Kidney epithelial cell (primary cell): ENCODE measurements around the gene DNPEP. TPM values are rescaled to one million over a fixed set of nuclear protein-coding genes. Genes with fewer than 3 reads are reported as not detected.

Experiments
- DNase-seq: peaks from one replicate; pipeline ENCODE4 v3.0.0-alpha.2; 2010; ENCODE audit warnings: low read depth
- H3K27me3 ChIP-seq: 2 replicates; pipeline ENCODE4 v1.6.0; 2011; ENCODE audit warnings: low read length; ENCODE audit not compliant: control insufficient read depth, insufficient read depth
- H3K36me3 ChIP-seq: 2 replicates; pipeline ENCODE4 v1.5.1; 2011; ENCODE audit warnings: low read length; ENCODE audit not compliant: control insufficient read depth, insufficient read depth
- H3K4me3 ChIP-seq: 2 replicates; pipeline ENCODE4 v1.5.1; 2011; ENCODE audit warnings: low read depth, mild to moderate bottlenecking, control low read depth, low read length
- total RNA-seq: library from RNA; depleted of rRNA; stranded (reverse); fragments of >200 nt; gene quantifications from 2 replicates; pipeline ENCODE4 v1.2.3, GENCODE V29; 2015
- TF ChIP-seq, protein P1 (sequence below): IDR thresholded peaks from 2 replicates; pipeline ENCODE4 v1.5.1; 2011; ENCODE audit warnings: mild to moderate bottlenecking, moderate library complexity, low read length, control low read depth, inconsistent platforms; ENCODE audit not compliant: insufficient read depth, poor library complexity, severe bottlenecking

DNPEP gene
- total RNA-seq, 1 donor from 2014 or later, result 50.2 TPM

DNA sequence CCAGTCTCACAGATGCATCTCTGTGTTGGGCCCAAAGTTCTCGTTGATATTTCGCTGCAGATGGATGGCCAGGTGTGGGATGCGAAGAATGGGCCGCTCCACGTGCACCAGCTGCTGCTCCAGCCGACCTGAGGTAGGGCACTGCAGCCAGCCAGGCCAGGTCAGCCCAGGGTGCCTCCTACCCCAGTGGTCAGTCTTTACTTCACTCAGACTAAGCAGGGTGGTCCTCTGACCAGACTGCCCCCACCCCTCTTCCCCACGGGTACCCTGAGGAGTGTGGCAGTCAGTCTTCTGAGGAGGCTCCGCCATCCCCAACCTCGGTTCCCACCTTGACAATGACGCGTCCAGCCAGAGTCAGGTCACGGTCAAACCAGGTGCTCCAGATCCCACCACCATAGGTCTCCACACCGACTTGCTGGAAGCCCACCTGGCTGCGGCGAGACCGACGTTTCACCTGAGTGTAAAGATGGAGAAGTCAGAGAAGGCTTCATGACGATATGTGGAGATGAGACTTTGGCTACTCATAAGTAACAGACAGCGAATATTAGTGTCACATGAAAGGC is 1.7 kb downstream of the DNPEP start:
- Histone ChIP-seq H3K36me3 (peaks cover 1% of the 10 kb centered on the region), H3K27me3 (no peaks in the 10 kb centered on the region), H3K4me3 (no peak overlapping the region)
- TF ChIP-seq, protein P1, sequence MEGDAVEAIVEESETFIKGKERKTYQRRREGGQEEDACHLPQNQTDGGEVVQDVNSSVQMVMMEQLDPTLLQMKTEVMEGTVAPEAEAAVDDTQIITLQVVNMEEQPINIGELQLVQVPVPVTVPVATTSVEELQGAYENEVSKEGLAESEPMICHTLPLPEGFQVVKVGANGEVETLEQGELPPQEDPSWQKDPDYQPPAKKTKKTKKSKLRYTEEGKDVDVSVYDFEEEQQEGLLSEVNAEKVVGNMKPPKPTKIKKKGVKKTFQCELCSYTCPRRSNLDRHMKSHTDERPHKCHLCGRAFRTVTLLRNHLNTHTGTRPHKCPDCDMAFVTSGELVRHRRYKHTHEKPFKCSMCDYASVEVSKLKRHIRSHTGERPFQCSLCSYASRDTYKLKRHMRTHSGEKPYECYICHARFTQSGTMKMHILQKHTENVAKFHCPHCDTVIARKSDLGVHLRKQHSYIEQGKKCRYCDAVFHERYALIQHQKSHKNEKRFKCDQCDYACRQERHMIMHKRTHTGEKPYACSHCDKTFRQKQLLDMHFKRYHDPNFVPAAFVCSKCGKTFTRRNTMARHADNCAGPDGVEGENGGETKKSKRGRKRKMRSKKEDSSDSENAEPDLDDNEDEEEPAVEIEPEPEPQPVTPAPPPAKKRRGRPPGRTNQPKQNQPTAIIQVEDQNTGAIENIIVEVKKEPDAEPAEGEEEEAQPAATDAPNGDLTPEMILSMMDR, result no peak
- DNase-seq, result no peak

- DNase-seq, result no peak
- H3K36me3 ChIP-seq, result peaks cover 1% of the 10 kb centered on the region
- no peaks in the 10 kb centered on the region for H3K27me3 ChIP-seq
- TF ChIP-seq, protein P1, result no peak
- no peak overlapping the region for H3K4me3 ChIP-seq
These were observed 2.9 kb downstream of the DNPEP start for GRCh38 chr2:219384859-219385258.

GRCh38 chr2:219384083-219384713 is 3.5 kb downstream of the DNPEP start:
- TF ChIP-seq, protein P1, result no peak
- Histone ChIP-seq H3K4me3 (no peak overlapping the region), H3K36me3 (peaks cover 1% of the 10 kb centered on the region), H3K27me3 (no peaks in the 10 kb centered on the region)
- no peak for DNase-seq

DNA sequence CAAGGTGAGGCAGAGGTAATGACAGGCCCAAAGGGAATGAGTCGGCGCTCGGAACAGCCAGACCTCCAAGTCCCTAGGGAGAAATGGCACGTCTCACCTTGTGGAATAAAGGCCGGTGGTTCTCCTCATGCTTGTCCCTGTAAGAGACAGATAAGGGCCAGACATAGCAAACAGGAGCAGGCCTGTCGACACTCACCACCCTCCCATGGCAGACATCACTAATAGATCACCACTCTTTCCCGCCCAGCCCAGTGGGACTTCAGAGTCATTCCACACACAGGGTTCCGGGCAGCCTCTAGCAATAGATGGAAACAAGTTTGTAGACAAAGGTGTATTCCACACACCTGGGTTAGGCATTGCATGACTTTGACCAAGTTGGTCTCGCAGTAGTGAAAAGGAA is 6.3 kb downstream of the DNPEP start:
- DNase-seq, result no peak
- peaks cover 1% of the 10 kb centered on the region for H3K36me3 ChIP-seq
- TF ChIP-seq, protein P1, result no peak
- no peaks in the 10 kb centered on the region for H3K27me3 ChIP-seq
- no peak overlapping the region for H3K4me3 ChIP-seq

GRCh38 chr2:219380926-219381325 is 6.8 kb downstream of the DNPEP start:
- Histone ChIP-seq H3K4me3 (no peak overlapping the region), H3K27me3 (no peaks in the 10 kb centered on the region), H3K36me3 (peaks cover 1% of the 10 kb centered on the region)
- DNase-seq, result no peak
- TF ChIP-seq, protein P1, result no peak
